ENCODE data around the gene PDZRN4. TPM values are rescaled to one million over a fixed set of nuclear protein-coding genes. Genes with fewer than 3 reads are reported as not detected.

PDZRN4 gene
- total and polyA plus RNA-seq, 11 donors, result 0.07 to 1.4 (median 0.12) TPM; not detected in 6

DNA sequence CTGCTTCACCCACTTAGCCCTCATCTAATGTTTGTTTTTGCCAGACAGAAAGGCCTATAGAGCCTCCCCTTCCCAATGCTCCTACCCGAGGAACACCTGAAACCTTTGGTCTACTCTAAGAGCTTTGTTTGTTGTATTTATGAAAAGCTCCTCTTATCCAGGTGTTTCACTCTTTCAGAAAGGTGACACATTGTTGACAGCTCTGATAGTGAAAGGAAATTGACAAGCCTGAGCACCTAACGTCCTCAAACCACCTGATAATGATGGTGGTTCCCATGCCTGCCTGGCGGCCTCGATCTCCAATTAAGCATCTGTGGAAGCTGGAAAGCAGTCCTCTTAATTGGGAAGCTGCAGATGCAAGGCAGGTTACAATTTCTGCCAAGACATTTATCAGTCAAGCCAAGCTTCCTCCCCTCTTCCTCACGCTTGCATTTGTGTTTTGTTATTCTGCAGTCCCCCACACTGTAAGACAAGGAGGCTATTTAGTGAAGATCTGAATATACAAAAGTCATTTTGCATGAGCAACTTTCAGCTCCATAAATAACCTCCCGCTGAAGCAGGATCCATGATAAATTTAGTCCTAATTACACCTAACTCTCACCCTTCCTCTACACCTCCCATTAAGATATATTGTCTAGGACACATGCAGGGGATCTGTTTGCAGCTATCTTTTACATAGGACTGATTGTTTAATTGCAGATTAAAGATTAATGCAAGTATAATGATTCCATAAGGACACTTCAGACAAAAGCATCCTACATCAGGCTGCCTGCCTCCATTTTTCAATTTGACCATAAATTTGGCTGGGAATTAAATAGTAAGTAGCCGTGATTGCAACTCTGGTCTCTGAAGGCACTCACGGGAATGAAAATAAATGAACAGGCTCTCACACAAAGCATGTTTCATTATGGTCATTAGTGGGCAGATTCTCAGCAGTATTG, 288.6 kb downstream of the PDZRN4 start:
- intact Hi-C loops (cut with DNase I), result no loop called here
- TF ChIP-seq POLR2A (IDR thresholded peaks at IDR 0.05), result no peak
- TF ChIP-seq, protein P1, sequence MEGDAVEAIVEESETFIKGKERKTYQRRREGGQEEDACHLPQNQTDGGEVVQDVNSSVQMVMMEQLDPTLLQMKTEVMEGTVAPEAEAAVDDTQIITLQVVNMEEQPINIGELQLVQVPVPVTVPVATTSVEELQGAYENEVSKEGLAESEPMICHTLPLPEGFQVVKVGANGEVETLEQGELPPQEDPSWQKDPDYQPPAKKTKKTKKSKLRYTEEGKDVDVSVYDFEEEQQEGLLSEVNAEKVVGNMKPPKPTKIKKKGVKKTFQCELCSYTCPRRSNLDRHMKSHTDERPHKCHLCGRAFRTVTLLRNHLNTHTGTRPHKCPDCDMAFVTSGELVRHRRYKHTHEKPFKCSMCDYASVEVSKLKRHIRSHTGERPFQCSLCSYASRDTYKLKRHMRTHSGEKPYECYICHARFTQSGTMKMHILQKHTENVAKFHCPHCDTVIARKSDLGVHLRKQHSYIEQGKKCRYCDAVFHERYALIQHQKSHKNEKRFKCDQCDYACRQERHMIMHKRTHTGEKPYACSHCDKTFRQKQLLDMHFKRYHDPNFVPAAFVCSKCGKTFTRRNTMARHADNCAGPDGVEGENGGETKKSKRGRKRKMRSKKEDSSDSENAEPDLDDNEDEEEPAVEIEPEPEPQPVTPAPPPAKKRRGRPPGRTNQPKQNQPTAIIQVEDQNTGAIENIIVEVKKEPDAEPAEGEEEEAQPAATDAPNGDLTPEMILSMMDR (IDR thresholded peaks at IDR 0.05), result no peak
- 42 to 60% (median 55%) methylated on average over 8 of the region's 8 CpGs for WGBS, 4 donors

DNA sequence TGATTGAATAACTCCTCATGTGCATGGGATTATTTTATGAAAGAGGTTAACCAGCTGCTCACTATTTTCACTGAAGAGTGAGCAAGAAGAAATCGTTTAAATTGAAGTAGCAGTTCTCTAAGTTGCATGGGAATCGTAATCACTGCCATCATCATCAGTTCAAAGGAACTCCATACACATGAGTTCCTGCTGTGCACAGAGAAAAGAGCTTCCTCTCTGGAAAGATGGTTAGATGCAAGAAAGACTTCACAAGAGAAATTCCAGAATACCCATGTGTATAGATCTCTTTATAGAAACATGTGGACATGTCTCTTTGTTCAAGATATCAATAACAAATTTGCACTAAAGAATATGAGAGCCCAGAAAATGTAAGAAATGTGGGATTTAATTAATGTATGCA, 291.3 kb downstream of the PDZRN4 start:
- no peaks in the 10 kb centered on the region for H3K27me3 ChIP-seq
- no peak for DNase-seq
- intact Hi-C loops (cut with DNase I), result no loop called here

More for the DNA sequence above, 288.6 kb downstream of the PDZRN4 start:
- Histone ChIP-seq H3K36me3 (no peaks in the 10 kb centered on the region), H3K27me3 (no peaks in the 10 kb centered on the region), H3K4me3 (no peak overlapping the region), H3K4me1 (no peaks in the 10 kb centered on the region), H3K27ac (no peak overlapping the region), H3K9me3 (no peaks in the 10 kb centered on the region)
- ATAC-seq (no peak), DNase-seq (no peak)

GRCh38 chr12:41485203-41485602, 297.1 kb downstream of the PDZRN4 start:
- Histone ChIP-seq H3K4me3 (no peak overlapping the region), H3K4me1 (no peaks in the 10 kb centered on the region), H3K9me3 (no peaks in the 10 kb centered on the region), H3K36me3 (no peaks in the 10 kb centered on the region), H3K27ac (no peak overlapping the region), H3K27me3 (peaks cover 0 to 6% (median 0%) of the 10 kb centered on the region in 9 donors)
- TF ChIP-seq, protein P1 (IDR thresholded peaks at IDR 0.05), result no peak
- TF ChIP-seq POLR2A (IDR thresholded peaks at IDR 0.05), result no peak
- 43 to 47% (median 44%) methylated on average over 5 of the region's 5 CpGs for WGBS, 4 donors
- intact Hi-C loops (cut with DNase I), result no loop called here
- peak in 1 of 4 donors; percentile 53 for ATAC-seq
- no peak for DNase-seq

More for the DNA sequence above, 291.3 kb downstream of the PDZRN4 start:
- Histone ChIP-seq H3K27ac (no peak overlapping the region), H3K9me3 (no peaks in the 10 kb centered on the region), H3K36me3 (no peaks in the 10 kb centered on the region), H3K4me3 (no peak overlapping the region), H3K4me1 (no peaks in the 10 kb centered on the region)
- TF ChIP-seq, protein P1 (IDR thresholded peaks at IDR 0.05), result no peak
- TF ChIP-seq POLR2A (IDR thresholded peaks at IDR 0.05), result no peak
- 64 to 73% (median 70%) methylated on average over 2 of the region's 2 CpGs for WGBS, 4 donors
- no peak for ATAC-seq

GRCh38 chr12:41486718-41487117, 298.6 kb downstream of the PDZRN4 start:
- no peak for TF ChIP-seq POLR2A (IDR thresholded peaks at IDR 0.05)
- TF ChIP-seq, protein P1 (IDR thresholded peaks at IDR 0.05), result no peak
- no peaks in the 10 kb centered on the region for H3K36me3 ChIP-seq
- WGBS, 4 donors, result 46 to 62% (median 57%) methylated on average over 2 of the region's 2 CpGs
- H3K9me3 ChIP-seq, result no peaks in the 10 kb centered on the region
- intact Hi-C loops (cut with DNase I), result no loop called here
- no peak overlapping the region for H3K27ac ChIP-seq
- peaks cover 0 to 6% (median 0%) of the 10 kb centered on the region in 9 donors for H3K27me3 ChIP-seq
- no peak overlapping the region for H3K4me3 ChIP-seq
- no peak for DNase-seq
- no peak for ATAC-seq
- no peaks in the 10 kb centered on the region for H3K4me1 ChIP-seq
